ENCODE measurements around the gene SLC10A1. TPM values are rescaled to one million over a fixed set of nuclear protein-coding genes. Genes with fewer than 3 reads are reported as not detected.

Gene SLC10A1
- total RNA-seq, 1 experiment from 2014 or later, result not detected

GRCh38 chr14:69828354-69828753, 31.3 kb upstream of the SLC10A1 start:
- ATAC-seq (no peak), DNase-seq (no peak)
- peaks cover 20% of the 10 kb centered on the region for H3K27me3 ChIP-seq (ENCODE audit: low read length)
- no peaks in the 10 kb centered on the region for H3K4me1 ChIP-seq (ENCODE audit: insufficient read depth, low read length)
- H3K9me3 ChIP-seq (ENCODE audit: low read length), result peaks cover 7% of the 10 kb centered on the region; the same call in 1 of the 2 replicates
- H3K9ac ChIP-seq (ENCODE audit: low read length), result no peak overlapping the region
- no peaks in the 10 kb centered on the region for H4K20me1 ChIP-seq (ENCODE audit: low read length)
- no peaks in the 10 kb centered on the region for H3F3A ChIP-seq (ENCODE audit: low read length, unreplicated experiment)
- H3K9me2 ChIP-seq (replicated peaks; ENCODE audit: low read length), result no peaks in the 10 kb centered on the region
- H3K27ac ChIP-seq (ENCODE audit: low read length), result no peak overlapping the region
- ChIA-PET POLR2A (ENCODE audit: unreplicated experiment) (no interaction called here), CTCF (no interaction called here)
- TF ChIP-seq, protein P1, sequence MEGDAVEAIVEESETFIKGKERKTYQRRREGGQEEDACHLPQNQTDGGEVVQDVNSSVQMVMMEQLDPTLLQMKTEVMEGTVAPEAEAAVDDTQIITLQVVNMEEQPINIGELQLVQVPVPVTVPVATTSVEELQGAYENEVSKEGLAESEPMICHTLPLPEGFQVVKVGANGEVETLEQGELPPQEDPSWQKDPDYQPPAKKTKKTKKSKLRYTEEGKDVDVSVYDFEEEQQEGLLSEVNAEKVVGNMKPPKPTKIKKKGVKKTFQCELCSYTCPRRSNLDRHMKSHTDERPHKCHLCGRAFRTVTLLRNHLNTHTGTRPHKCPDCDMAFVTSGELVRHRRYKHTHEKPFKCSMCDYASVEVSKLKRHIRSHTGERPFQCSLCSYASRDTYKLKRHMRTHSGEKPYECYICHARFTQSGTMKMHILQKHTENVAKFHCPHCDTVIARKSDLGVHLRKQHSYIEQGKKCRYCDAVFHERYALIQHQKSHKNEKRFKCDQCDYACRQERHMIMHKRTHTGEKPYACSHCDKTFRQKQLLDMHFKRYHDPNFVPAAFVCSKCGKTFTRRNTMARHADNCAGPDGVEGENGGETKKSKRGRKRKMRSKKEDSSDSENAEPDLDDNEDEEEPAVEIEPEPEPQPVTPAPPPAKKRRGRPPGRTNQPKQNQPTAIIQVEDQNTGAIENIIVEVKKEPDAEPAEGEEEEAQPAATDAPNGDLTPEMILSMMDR (conservative IDR thresholded peaks at IDR 0.05; ENCODE audit: low read depth, low read length), result no peak
- TF ChIP-seq EZH2phosphoT487 (IDR thresholded peaks at IDR 0.05; ENCODE audit: borderline replicate concordance, low read length) (no peak), EZH2 (IDR thresholded peaks at IDR 0.05; ENCODE audit: low read length, unreplicated experiment) (no peak)
- no peak overlapping the region for H3K4me3 ChIP-seq (ENCODE audit: low read length)
- no TSS peak for BruUV-seq (replicated peaks)
- no peaks in the 10 kb centered on the region for H3K79me2 ChIP-seq (ENCODE audit: low read length)
- H2AFZ ChIP-seq (ENCODE audit: low read length), result no peak overlapping the region
- intact Hi-C loops (cut with micrococcal nuclease), result no loop called here
- H3K36me3 ChIP-seq (ENCODE audit: low read depth, low read length), result no peaks in the 10 kb centered on the region
- no peak overlapping the region for H3K4me2 ChIP-seq (ENCODE audit: low read length)

DNA sequence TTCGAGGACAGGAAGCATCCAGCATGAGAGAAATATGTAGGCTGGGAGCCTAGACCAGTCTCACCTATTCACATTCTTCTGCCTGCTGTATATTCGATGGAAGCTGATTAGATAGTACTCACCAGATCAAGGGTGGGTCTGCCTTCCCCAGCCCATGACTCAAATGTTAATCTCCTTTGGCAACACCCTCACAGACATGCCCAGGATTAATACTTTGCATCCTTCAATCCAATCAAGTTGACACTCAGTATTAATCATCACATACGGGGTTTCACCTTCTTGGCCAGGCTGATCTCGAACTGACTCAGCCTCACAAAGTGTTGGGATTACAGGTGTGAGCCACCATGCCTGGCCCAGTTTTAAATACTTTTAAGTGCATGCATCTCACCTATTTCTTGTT, 30.5 kb upstream of the SLC10A1 start:
- ChIA-PET CTCF (no interaction called here), POLR2A (ENCODE audit: unreplicated experiment) (no interaction called here)
- TF ChIP-seq EZH2 (IDR thresholded peaks at IDR 0.05; ENCODE audit: low read length, unreplicated experiment), result no peak
- TF ChIP-seq, protein P1 (conservative IDR thresholded peaks at IDR 0.05; ENCODE audit: low read depth, low read length), result no peak
- TF ChIP-seq EZH2phosphoT487 (IDR thresholded peaks at IDR 0.05; ENCODE audit: borderline replicate concordance, low read length), result no peak
- H4K20me1 ChIP-seq (ENCODE audit: low read length), result no peaks in the 10 kb centered on the region
- ATAC-seq (peak; percentile 43), DNase-seq (peak; percentile 23)
- H3K27ac ChIP-seq (ENCODE audit: low read length), result no peak overlapping the region
- intact Hi-C loops (cut with micrococcal nuclease), result no loop called here
- no peak overlapping the region for H3K9ac ChIP-seq (ENCODE audit: low read length)
- H3K4me3 ChIP-seq (ENCODE audit: low read length), result no peak overlapping the region
- H3F3A ChIP-seq (ENCODE audit: low read length, unreplicated experiment), result no peaks in the 10 kb centered on the region
- no peaks in the 10 kb centered on the region for H3K4me1 ChIP-seq (ENCODE audit: insufficient read depth, low read length)
- H2AFZ ChIP-seq (ENCODE audit: low read length), result no peak overlapping the region
- BruUV-seq (replicated peaks), result no TSS peak
- H3K4me2 ChIP-seq (ENCODE audit: low read length), result no peak overlapping the region
- peaks cover 27% of the 10 kb centered on the region for H3K27me3 ChIP-seq (ENCODE audit: low read length)
- peaks cover 7% of the 10 kb centered on the region; the same call in 1 of the 2 replicates for H3K9me3 ChIP-seq (ENCODE audit: low read length)
- no peaks in the 10 kb centered on the region for H3K36me3 ChIP-seq (ENCODE audit: low read depth, low read length)
- H3K9me2 ChIP-seq (replicated peaks; ENCODE audit: low read length), result no peaks in the 10 kb centered on the region
- no peaks in the 10 kb centered on the region for H3K79me2 ChIP-seq (ENCODE audit: low read length)

GRCh38 chr14:69822456-69822855, 25.4 kb upstream of the SLC10A1 start:
- no peaks in the 10 kb centered on the region for H3K9me3 ChIP-seq (ENCODE audit: low read length)
- TF ChIP-seq, protein P1 (conservative IDR thresholded peaks at IDR 0.05; ENCODE audit: low read depth, low read length), result no peak
- TF ChIP-seq EZH2 (IDR thresholded peaks at IDR 0.05; ENCODE audit: low read length, unreplicated experiment) (no peak), EZH2phosphoT487 (IDR thresholded peaks at IDR 0.05; ENCODE audit: borderline replicate concordance, low read length) (no peak)
- ChIA-PET POLR2A (ENCODE audit: unreplicated experiment) (no interaction called here), CTCF (no interaction called here)
- peaks cover 62% of the 10 kb centered on the region for H3K27me3 ChIP-seq (ENCODE audit: low read length)
- no peaks in the 10 kb centered on the region for H3K36me3 ChIP-seq (ENCODE audit: low read depth, low read length)
- H3K27ac ChIP-seq (ENCODE audit: low read length), result no peak overlapping the region
- H3K4me2 ChIP-seq (ENCODE audit: low read length), result no peak overlapping the region
- no peaks in the 10 kb centered on the region for H3F3A ChIP-seq (ENCODE audit: low read length, unreplicated experiment)
- H3K9ac ChIP-seq (ENCODE audit: low read length), result no peak overlapping the region
- H3K79me2 ChIP-seq (ENCODE audit: low read length), result no peaks in the 10 kb centered on the region
- no peak overlapping the region for H3K4me3 ChIP-seq (ENCODE audit: low read length)
- ATAC-seq, result no peak
- intact Hi-C loops (cut with micrococcal nuclease), result no loop called here
- H4K20me1 ChIP-seq (ENCODE audit: low read length), result no peaks in the 10 kb centered on the region
- BruUV-seq (replicated peaks), result no TSS peak
- H3K9me2 ChIP-seq (replicated peaks; ENCODE audit: low read length), result no peaks in the 10 kb centered on the region
- no peaks in the 10 kb centered on the region for H3K4me1 ChIP-seq (ENCODE audit: insufficient read depth, low read length)
- H2AFZ ChIP-seq (ENCODE audit: low read length), result no peak overlapping the region
- no peak for DNase-seq
